C4-2B (cell line): ENCODE measurements around the gene CADM1.

Experiments
- CTCF ChIP-seq: fragments of 450-650 bp; conservative IDR thresholded peaks from 2 replicates; pipeline ENCODE4 v1.5.1; 2017; ENCODE audit warnings: mild to moderate bottlenecking
- ZFX ChIP-seq: fragments of 450-650 bp; IDR thresholded peaks from 2 replicates; pipeline ENCODE4 v1.6.1; 2017

- TF ChIP-seq CTCF: no peak
- TF ChIP-seq ZFX: no peak
These were observed 125.7 kb downstream of the CADM1 start for GRCh38 chr11:115378557-115378956.
